GM13976 (cell line): ENCODE results near the gene CLEC4G.
"Not testable (repeated sequence)": the region's sequence is repeated elsewhere in the genome, so short reads cannot be mapped to it uniquely, and the experiment has no call there.

ENCODE experiments used
- DNase-seq: peaks from one replicate; pipeline ENCODE4 v3.0.0; 2012; ENCODE audit warnings: low spot score
- CTCF ChIP-seq: IDR thresholded peaks from 2 replicates; pipeline ENCODE4 v1.5.1; 2012; ENCODE audit warnings: borderline replicate concordance, mild to moderate bottlenecking; ENCODE audit not compliant: insufficient read depth; ENCODE audit errors: extremely low read depth, missing control alignments, control extremely low read depth
- in situ Hi-C: fragments of 300-500 bp; cut with MboI; formaldehyde crosslinking; loops from one replicate; pipeline ENCODE4 v1.12.0; 2022; ENCODE audit warnings: low sequenced_read_pairs, mixed read lengths, inconsistent platforms; ENCODE audit not compliant: unreplicated experiment

Gene CLEC4G

DNA sequence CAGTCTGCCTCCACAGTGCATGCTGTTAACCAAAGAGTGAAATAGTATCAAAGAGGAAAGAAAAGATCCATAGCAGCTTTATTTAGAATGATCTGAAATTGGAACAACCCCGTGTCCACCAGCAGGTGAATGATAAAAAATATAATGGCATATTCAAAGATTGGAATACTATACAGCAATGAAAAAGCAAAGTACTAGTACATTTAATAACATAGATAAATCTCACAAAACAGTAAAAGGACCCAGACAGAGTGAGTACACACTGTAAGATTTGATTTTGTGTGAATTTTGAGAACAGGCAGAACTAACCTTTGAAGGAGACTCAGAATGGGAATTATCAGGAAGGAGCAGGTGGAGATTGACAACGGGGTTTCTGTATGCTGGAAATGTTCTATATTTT lies 16.3 kb upstream of the CLEC4G start:
- TF ChIP-seq CTCF = no peak
- in situ Hi-C loops = no loop called here

DNA sequence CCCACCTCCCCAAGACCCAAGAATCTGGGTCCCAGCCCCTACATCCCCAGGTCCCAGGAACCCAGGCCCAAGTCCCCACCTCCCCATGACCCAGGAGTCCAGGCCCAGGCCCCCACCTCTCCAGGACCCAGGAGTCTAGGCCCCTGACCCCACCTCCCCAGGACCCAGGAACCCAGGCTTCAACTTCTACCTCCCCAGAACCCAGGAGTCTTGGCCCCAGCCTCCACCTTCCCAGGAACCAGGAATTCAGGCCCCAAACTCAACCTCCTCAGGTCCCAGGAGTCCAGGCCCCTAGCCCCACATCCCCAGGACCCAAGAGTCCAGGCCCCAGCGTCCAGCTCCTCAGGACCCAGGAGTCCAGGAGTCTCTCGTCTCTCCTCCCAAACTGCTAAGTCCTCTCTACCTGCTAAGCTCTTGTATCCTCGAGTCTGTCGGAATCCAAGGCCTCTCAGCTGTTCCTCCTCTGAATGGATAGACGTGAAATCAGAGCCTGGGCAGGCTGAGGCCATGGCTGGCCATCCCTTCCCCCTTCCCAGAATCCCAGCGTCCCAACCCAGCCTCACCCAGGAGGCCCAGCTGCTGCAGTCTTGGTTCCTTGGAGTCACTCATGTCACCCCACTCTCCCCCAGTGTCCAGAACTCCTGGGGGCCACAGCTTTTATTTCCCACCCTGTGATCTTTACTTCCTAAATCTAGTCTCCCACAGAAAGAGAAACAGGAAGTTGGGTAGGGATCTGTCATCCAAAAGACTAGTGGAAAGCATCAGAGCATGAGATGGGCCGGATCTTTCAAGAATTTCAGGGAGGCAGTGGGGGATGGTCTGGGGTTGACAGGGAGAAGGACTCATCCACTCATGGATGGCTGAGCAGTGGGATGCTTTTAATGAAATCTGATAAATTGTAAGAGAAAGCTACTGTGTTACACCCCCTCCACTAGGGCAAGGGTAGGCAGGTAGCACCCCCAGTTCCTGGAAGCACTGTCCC lies 15.3 kb upstream of the CLEC4G start, which contains the start of gene CD209:
Gene CD209, minus strand, starts transcription at position 632 of the 982 bp plus-strand sequence. Its CDS starts 23 bp downstream, at position 609.
- in situ Hi-C loops = no loop called here
- no peak for DNase-seq

More for the DNA sequence above, 16.3 kb upstream of the CLEC4G start:
- no peak for DNase-seq

DNA sequence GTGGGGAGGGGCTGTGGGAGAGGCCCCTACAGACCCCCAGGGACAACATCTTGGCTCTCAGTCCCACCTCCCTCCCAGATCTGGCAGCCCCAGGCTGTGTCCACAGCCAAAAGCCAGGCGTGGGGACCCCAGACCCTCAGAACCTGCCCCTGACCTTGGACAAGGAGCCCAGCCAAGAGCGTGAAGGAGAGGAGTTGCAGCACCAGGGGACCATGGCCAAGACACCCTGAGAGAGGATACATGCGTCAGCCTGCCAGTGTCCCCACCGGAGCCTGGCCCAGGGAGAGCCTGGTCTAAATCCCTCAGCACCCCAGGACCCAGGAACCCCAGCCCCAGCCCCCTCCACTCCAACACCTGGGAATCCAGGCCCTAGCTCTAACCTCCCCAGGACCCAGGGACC lies 14.4 kb upstream of the CLEC4G start:
- DNase-seq, in situ Hi-C loops: not testable (repeated sequence)

More for the DNA sequence above, 15.3 kb upstream of the CLEC4G start, which contains the start of gene CD209:
- no peak for TF ChIP-seq CTCF

- TF ChIP-seq CTCF = no peak
- no peak for DNase-seq
- in situ Hi-C loops = no loop called here
Observed at GRCh38 chr19:7744871-7745650, 13.2 kb upstream of the CLEC4G start.

DNA sequence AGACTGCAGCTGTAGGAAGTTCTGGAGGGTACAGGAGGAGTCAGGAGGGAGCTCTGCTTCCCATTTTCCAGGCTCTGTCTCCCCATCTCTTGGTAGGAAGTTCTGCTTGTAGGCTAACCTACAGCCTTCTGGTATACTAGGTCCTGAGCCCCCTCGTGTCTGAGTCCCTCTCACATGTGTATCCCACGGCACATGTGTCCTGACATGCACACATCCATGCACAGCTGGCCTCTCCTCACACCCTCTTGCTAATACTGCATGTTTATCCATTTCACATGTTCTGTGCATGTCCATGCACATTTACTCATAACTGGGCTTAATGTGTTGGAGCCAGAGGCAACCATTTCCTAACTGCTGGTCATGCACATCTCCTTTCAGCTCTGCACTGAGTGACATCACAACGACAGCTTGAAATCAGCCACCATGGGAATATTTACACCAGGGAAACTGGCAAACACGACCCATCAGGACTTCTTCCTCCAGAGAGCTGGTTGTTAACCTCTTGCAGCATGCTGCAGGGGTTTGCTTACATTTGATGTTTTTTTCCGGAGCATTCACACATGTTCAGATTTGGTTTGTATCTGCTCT lies 12.4 kb upstream of the CLEC4G start:
- in situ Hi-C loops = no loop called here
- DNase-seq = no peak
- no peak for TF ChIP-seq CTCF

DNA sequence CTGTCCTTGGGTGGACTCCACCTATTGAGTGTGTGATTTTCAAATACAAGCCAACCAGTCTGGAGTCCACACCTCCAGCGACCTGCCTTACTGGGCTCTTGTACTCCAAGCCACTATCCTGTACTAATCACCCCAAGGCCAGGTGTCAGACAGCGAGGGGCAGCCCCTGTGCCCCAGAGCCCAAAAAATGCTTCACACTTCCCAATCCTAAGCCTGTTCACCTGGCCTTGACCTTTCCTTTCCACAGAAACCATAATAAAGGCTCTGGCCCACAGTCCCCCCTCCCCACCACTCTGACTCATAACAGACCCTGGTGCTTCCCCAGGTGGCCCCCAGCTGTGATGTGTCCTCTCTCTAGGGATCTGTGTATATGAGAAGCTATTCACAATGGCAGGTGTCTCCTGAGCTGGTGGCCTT lies 11.5 kb upstream of the CLEC4G start:
- in situ Hi-C loops = no loop called here
- TF ChIP-seq CTCF = no peak
- peak; percentile 84 for DNase-seq
